ENCODE data around the gene CACNA2D3. TPM values are rescaled to one million over a fixed set of nuclear protein-coding genes. Genes with fewer than 3 reads are reported as not detected.

Gene CACNA2D3
- total and polyA plus RNA-seq, 2 experiments from 2014 or later: 1.1 to 2.5 TPM

DNA sequence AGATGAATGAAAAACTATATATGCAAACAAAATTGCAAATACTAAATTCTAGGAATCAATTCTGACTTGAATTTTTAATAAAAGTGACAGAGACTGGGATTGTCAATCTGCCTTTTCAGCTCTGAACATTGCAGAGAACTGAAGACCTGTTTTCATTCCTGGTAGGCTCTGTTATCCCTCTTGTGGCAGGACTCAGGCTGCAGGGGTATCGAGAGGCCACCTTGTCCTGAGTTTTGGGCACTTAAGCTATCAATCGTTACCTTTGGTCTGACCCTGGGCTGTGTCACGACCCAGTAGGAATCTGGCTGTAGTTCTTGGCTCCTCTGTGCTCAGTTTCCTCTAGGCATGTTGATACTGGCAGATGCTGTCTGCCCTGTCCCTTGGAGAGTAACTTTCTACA lies 238.0 kb downstream of the CACNA2D3 start:
- H3K79me2 ChIP-seq: no peaks in the 10 kb centered on the region
- no peaks in the 10 kb centered on the region for H3K4me1 ChIP-seq (ENCODE audit: insufficient read depth)
- H2AFZ ChIP-seq: no peak overlapping the region
- H3K9me2 ChIP-seq (replicated peaks; ENCODE audit: insufficient read depth): no peaks in the 10 kb centered on the region
- no peaks in the 10 kb centered on the region for H3K27me3 ChIP-seq
- no peaks in the 10 kb centered on the region for H4K20me1 ChIP-seq (ENCODE audit: insufficient read depth, poor library complexity, severe bottlenecking)
- no peak for DNase-seq (ENCODE audit: low spot score)
- H3K27ac ChIP-seq: no peak overlapping the region
- H3K36me3 ChIP-seq (replicated peaks; ENCODE audit: insufficient read depth, low read depth): no peaks in the 10 kb centered on the region
- no peaks in the 10 kb centered on the region for H3K9me3 ChIP-seq (ENCODE audit: low read depth)
- no peak for TF ChIP-seq EZH2phosphoT487 (IDR thresholded peaks at IDR 0.05; ENCODE audit: low read depth, severe bottlenecking, unreplicated experiment)
- no peak for TF ChIP-seq EZH2 (IDR thresholded peaks at IDR 0.05; ENCODE audit: borderline replicate concordance)
- no peak for TF ChIP-seq CTCF (IDR thresholded peaks at IDR 0.05; ENCODE audit: poor library complexity)
- no peak overlapping the region for H3K4me2 ChIP-seq
- H3K4me3 ChIP-seq: no peak overlapping the region
- 47% methylated on average over 3 of the region's 3 CpGs for WGBS (ENCODE audit: low lambda C conversion rate, missing lambda C conversion rate)

DNA sequence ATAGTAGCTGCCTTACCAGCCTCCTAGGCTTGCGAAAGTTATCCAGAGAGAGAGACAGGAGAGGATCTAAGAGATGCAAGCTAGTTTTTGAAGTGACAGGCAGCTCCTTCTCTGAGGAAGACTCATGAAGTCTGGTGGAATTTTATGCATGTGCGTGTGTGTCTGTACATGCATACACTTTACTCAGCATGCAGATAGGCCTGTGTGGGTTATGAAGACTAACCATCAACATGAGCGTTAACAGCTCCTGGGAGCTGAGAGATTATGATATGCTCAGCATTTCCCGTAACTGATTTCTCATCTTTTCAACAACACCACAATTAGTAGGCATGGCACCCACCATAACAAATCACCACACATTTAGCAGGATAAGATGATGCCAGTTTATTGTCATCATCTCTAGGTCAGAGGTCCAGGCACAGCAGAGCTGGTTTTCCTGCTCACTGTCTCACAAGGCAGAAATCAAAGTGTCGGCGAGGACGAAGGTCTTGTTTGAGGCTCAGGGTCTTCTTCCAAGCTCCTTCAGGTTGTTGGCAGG lies 239.5 kb downstream of the CACNA2D3 start:
- H3K36me3 ChIP-seq (replicated peaks; ENCODE audit: insufficient read depth, low read depth): no peaks in the 10 kb centered on the region
- H3K4me1 ChIP-seq (ENCODE audit: insufficient read depth): no peaks in the 10 kb centered on the region
- no peaks in the 10 kb centered on the region for H3K79me2 ChIP-seq
- H3K9me2 ChIP-seq (replicated peaks; ENCODE audit: insufficient read depth): no peaks in the 10 kb centered on the region
- H4K20me1 ChIP-seq (ENCODE audit: insufficient read depth, poor library complexity, severe bottlenecking): no peaks in the 10 kb centered on the region
- H3K27me3 ChIP-seq: no peaks in the 10 kb centered on the region
- 98% methylated on average over 7 of the region's 7 CpGs for WGBS (ENCODE audit: low lambda C conversion rate, missing lambda C conversion rate)
- no peak for DNase-seq (ENCODE audit: low spot score)
- TF ChIP-seq CTCF (IDR thresholded peaks at IDR 0.05; ENCODE audit: poor library complexity) (no peak), EZH2phosphoT487 (IDR thresholded peaks at IDR 0.05; ENCODE audit: low read depth, severe bottlenecking, unreplicated experiment) (no peak), EZH2 (IDR thresholded peaks at IDR 0.05; ENCODE audit: borderline replicate concordance) (no peak)
- no peak overlapping the region for H2AFZ ChIP-seq
- H3K27ac ChIP-seq: no peak overlapping the region
- H3K4me3 ChIP-seq: no peak overlapping the region
- H3K4me2 ChIP-seq: no peak overlapping the region
- no peaks in the 10 kb centered on the region for H3K9me3 ChIP-seq (ENCODE audit: low read depth)

GRCh38 chr3:54366007-54366750 lies 243.8 kb downstream of the CACNA2D3 start:
- WGBS (ENCODE audit: low lambda C conversion rate, missing lambda C conversion rate): 86% methylated on average over 1 of the region's 1 CpG

More at GRCh38 chr3:54366007-54366750, 243.8 kb downstream of the CACNA2D3 start:
- no peak overlapping the region for H3K27ac ChIP-seq
- no peaks in the 10 kb centered on the region for H3K9me2 ChIP-seq (replicated peaks; ENCODE audit: insufficient read depth)
- no peaks in the 10 kb centered on the region for H3K36me3 ChIP-seq (replicated peaks; ENCODE audit: insufficient read depth, low read depth)
- H2AFZ ChIP-seq: no peak overlapping the region
- no peaks in the 10 kb centered on the region for H4K20me1 ChIP-seq (ENCODE audit: insufficient read depth, poor library complexity, severe bottlenecking)
- H3K27me3 ChIP-seq: no peaks in the 10 kb centered on the region
- no peaks in the 10 kb centered on the region for H3K9me3 ChIP-seq (ENCODE audit: low read depth)
- no peak for DNase-seq (ENCODE audit: low spot score)
- H3K4me2 ChIP-seq: no peak overlapping the region
- H3K79me2 ChIP-seq: no peaks in the 10 kb centered on the region
- no peaks in the 10 kb centered on the region for H3K4me1 ChIP-seq (ENCODE audit: insufficient read depth)
- H3K4me3 ChIP-seq: no peak overlapping the region
- no peak for TF ChIP-seq CTCF (IDR thresholded peaks at IDR 0.05; ENCODE audit: poor library complexity)
- no peak for TF ChIP-seq EZH2 (IDR thresholded peaks at IDR 0.05; ENCODE audit: borderline replicate concordance)
- TF ChIP-seq EZH2phosphoT487 (IDR thresholded peaks at IDR 0.05; ENCODE audit: low read depth, severe bottlenecking, unreplicated experiment): no peak

Measured in hepatocyte (in vitro differentiated cells).